ENCODE data around the gene HERC3.

- TF ChIP-seq CTCF (IDR thresholded peaks at IDR 0.05) (no peak), POLR2A (IDR thresholded peaks at IDR 0.05) (no peak)
Observed at GRCh38 chr4:88659890-88660208, 67.6 kb downstream of the HERC3 start.
